GM19463 (cell line): Measurements from ENCODE around the gene HEMGN.
"Not testable (repeated sequence)": the region's sequence is repeated elsewhere in the genome, so short reads cannot be mapped to it uniquely, and the experiment has no call there.

Experiments used
- ATAC-seq: cut with Tn5 transposase; IDR thresholded peaks from one replicate; pipeline ENCODE4 v1.9.1; 2021; ENCODE audit warnings: mild to moderate bottlenecking, moderate library complexity; ENCODE audit not compliant: unreplicated experiment

HEMGN gene, protein sequence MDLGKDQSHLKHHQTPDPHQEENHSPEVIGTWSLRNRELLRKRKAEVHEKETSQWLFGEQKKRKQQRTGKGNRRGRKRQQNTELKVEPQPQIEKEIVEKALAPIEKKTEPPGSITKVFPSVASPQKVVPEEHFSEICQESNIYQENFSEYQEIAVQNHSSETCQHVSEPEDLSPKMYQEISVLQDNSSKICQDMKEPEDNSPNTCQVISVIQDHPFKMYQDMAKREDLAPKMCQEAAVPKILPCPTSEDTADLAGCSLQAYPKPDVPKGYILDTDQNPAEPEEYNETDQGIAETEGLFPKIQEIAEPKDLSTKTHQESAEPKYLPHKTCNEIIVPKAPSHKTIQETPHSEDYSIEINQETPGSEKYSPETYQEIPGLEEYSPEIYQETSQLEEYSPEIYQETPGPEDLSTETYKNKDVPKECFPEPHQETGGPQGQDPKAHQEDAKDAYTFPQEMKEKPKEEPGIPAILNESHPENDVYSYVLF

DNA sequence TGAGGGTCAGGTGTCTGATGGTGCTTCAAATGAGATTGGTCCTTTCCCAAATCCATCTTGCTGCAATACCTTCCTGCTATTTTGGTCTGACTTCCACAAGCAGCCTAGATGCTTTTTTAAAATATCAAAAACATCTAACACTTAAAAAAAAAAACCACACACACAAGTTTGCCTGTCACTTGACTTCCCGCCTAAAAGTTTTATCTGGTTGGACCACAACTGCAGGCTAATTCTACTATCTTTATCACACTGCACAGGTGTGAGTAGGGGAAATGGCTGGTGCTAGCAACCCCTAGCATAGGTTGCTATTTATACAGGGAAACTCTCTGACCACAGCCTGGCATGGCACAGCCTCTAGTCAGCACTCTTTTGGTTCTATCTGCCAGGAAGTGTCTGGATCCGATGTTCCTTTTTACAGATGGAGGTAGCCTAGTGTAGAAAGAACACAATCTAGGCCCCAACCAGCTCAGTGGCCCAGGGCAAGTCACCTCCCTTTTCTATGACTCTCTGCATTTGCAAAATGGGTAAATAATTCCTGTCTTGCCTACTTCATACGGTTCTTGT, at the start of gene HEMGN:
Gene HEMGN (minus strand): TSS at position 92 of the 564 bp plus-strand sequence. CDS start 36 bp downstream, at position 56.
- peak; percentile 60 for ATAC-seq

GRCh38 chr9:97987487-97987886, 49.5 kb upstream of the HEMGN start:
- no peak for ATAC-seq

GRCh38 chr9:97985058-97985861, 47.3 kb upstream of the HEMGN start:
- peak; percentile 10 for ATAC-seq

DNA sequence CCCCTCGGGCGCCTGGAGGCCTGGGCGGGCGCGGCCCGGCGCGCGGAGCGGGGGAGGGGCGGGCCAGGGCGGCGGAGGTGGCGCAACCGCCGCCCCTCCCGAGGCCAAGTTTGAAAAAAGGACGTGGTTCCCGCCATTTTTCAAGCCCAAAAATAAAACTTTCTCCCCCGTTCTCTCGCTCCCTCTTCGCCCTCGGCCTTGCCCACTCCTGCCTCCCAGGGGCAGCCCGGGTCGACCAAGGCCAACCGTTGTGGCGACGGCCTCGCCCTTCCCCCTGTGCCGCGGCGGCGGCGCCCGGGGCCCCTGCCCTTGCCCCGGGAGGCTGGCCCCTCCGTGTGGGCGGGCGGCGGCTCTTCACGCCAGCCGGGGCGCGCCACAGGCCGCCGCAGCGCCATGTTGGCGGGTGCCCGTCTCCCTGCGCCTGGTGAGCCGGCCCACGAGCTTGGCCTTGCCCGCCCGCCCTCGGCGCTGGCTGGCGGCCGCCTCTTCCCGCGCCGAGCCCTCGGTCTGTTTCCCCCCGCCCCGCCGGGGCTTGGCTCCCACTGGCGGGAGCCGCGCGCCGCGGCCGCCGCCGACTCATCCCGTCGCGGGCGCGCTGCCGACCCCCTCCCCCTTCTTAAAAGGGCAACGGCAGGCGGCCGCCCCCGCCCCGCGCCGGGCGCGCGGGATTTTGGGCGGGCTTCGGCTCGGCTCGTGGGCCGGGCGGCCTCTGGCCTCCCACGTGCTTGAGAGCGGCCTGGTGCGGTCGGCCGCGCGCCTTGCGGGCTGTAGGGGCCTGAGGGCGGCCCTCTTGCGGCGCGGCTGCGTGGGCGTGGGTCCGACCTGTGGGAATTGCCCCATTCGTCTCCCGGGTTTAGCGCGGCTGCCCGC, 46.5 kb upstream of the HEMGN start:
- ATAC-seq, result peak; percentile 27

- peak; percentile 3 for ATAC-seq
These were observed 45.7 kb upstream of the HEMGN start for GRCh38 chr9:97983589-97984187.

DNA sequence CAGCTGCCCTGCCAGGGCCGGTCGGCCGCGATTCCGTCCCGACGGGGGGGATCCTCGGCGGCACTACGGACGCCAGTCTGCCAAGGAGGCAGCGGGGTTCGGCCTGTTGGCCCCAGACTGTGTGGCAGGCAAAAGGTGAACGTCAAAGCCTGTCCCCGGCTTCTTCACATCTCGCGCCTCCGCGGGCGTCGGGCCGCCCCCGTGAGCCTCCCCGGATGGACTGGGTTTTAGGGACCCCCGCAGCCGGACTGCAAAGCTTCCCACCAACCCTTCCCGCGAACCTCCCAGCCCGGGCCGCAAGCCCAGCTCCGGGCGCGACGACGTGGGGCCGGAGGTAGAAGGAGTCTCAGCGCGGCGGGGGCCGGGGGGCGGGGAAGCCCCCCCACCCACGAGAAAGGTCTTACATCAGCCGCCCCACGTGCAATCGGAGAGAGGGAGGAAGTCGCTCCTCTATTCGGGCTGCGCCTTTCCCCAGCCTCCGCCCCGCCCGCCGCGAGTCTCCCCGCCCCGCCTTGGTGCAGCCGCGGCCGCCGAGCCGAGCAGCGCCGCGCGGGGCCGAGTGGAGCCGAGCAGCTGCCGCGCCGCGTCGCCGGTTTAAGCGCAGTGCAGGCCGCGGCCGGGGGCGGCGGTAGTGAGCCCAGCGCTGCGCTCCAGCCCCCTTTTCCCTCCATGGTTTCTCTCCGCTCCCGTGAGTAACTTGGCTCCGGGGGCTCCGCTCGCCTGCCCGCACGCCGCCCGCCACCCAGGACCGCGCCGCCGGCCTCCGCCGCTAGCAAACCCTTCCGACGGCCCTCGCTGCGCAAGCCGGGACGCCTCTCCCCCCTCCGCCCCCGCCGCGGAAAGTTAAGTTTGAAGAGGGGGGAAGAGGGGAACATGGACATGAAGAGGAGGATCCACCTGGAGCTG, 45.0 kb upstream of the HEMGN start, which contains the start of gene ANP32B:
Gene ANP32B (plus strand): TSS at position 659 of the 906 bp plus-strand sequence. CDS start 215 bp downstream, at position 874.
- ATAC-seq, result peak; percentile 63

DNA sequence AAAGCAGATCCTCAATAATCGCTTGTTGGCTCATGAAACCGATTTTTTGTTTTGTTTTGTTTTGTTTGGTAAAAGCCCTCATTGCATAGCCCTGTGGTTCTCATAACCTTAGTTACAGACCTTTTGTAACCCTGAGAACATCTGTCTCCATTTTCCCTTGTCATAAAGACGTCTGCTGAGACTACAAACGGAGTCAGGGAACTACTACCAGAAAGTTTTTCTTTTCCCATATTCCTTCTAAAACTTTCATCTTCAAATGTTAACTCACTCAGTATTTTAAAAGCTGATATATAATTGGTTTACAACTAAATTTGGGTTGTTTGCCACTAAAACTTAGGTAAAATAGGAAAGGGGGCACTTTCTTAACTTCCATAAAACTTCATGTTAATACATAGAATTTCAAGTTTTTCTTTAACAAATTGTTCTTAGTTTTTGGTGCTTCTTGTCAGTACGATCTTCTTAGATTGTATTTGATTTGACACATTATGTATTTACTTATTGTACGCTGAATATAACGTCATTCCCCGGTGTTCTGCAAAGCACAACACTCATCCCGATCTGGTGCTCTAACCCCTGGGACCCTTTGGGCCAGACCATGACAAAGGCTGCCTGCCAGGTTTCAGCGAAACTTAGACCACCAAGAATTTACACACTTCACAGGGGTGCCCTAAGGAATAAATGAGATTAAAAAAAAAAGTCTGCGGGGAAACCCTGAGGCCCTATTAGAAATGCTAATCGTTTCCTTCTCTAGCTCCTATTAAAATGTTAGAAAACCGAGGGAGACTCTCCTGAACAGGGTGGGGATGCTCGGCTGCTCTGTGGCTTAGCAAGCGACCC, 44.1 kb upstream of the HEMGN start:
- ATAC-seq, result no peak

GRCh38 chr9:97980918-97981845, 43.2 kb upstream of the HEMGN start:
- no peak for ATAC-seq

DNA sequence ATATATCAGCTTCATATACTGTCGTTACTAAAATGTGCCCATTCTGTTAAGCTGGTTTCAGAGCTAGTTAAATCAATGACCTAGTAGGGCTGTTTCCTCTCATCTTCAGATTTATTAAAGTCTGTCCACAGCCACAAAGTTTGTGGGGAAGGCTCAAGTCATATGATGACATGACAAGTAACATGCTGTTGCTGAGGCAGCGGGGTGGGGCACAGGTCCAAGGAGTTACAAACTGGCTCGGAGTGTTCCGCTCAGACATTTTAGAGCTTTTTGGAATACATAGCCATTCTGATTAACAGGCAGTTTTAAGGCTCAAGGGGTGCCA, 42.5 kb upstream of the HEMGN start:
- ATAC-seq, result no peak

GRCh38 chr9:97979788-97980478, 42.0 kb upstream of the HEMGN start:
- ATAC-seq, result no peak

DNA sequence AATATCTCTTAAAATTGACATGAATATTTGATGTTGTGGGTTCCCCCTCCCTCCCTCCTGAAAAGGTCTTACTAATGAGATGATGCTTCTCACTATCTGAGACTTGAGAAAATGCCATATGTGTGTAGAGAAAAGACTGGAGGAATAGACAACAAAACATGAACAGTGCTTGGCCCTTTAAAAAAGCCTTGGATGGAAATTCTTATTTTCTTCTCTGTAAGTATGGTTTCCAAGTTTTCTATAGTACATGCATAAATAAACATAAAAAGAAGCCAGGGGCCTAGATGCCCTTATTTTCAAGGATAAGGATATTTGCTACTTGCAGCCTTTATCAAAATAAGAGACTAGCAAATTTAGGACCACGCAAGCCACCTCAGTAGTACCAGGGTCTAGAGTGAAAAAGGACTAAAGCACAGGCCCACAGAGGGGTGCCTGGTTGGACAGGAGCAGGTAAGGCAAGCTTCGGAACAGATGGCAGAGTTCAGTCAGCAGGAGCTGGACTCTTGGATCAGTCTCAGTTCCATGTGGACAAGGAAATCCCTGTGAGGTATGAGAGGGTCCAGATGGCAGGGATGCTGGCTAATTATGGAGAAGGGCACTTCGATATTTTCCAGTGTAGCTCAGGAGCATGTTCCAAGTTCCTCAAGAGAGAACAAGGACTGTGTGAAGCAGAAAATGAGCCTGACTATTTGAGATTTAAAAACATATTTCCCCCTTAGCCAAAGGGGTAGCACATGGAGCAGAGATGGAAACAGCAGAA, 40.6 kb upstream of the HEMGN start:
- ATAC-seq, result no peak

- ATAC-seq, result not testable (repeated sequence)
These were observed 38.7 kb upstream of the HEMGN start for GRCh38 chr9:97976633-97977032.

- ATAC-seq, result no peak
These were observed 37.4 kb upstream of the HEMGN start for GRCh38 chr9:97975376-97975775.

DNA sequence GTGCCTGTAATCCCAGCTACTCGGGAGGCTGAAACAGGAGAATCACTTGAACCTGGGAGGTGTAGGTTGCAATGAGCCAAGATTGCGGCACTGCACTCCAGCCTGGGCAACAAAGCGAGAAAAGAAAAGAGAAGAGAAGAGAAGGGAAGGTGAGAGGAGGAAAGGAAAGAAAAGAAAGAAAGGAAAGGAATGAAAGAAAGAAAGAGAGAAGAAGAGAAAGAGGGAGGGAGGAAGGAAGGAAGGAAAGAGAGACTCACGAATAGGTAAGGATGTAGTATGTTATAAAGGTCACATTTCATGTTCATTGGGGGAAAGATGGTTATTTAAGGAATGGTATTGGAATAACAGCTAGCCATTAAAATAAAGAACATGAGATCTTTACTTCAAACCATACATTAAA, 34.8 kb upstream of the HEMGN start:
- no peak for ATAC-seq

GRCh38 chr9:97970165-97970564, 32.2 kb upstream of the HEMGN start:
- ATAC-seq, result no peak

GRCh38 chr9:97969014-97969413, 31.0 kb upstream of the HEMGN start:
- ATAC-seq, result no peak
